Activated T-helper 1 cell treated with anti-CD3 and anti-CD28 coated beads, Interleukin-2, amount 50 U/mL, for 16 hours (primary cell): ENCODE results near the gene IQCK.
A peak's percentile ranks its signal among the peaks of the same experiment; 100 is the strongest.
"Not testable (repeated sequence)": the region's sequence is repeated elsewhere in the genome, so short reads cannot be mapped to it uniquely, and the experiment has no call there.

ENCODE experiments used
- DNase-seq, 2 donors: peaks; one replicate each; pipeline ENCODE4 v3.0.0-alpha.2; 2020; ENCODE audit warnings: low read depth in 1 of 2, low spot score in 1 of 2

Gene IQCK

GRCh38 chr16:19785081-19785480 is 67.0 kb downstream of the IQCK start:
- DNase-seq: no peak

GRCh38 chr16:19785512-19786130 is 67.5 kb downstream of the IQCK start:
- no peak for DNase-seq

GRCh38 chr16:19801369-19801768 is 83.3 kb downstream of the IQCK start:
- not testable (repeated sequence) for DNase-seq

- not testable (repeated sequence) for DNase-seq
Measured at GRCh38 chr16:19801824-19802223, 83.8 kb downstream of the IQCK start.

GRCh38 chr16:19802612-19803011 is 84.5 kb downstream of the IQCK start:
- no peak for DNase-seq

- peak in 1 of 2 donors; percentile 4 for DNase-seq
Measured at GRCh38 chr16:19804538-19805323, 86.7 kb downstream of the IQCK start.

- DNase-seq: no peak
Measured at GRCh38 chr16:19805459-19806162, 87.5 kb downstream of the IQCK start.

- no peak for DNase-seq
Measured at GRCh38 chr16:19808061-19808641, 90.1 kb downstream of the IQCK start.

GRCh38 chr16:19809121-19809635 is 91.1 kb downstream of the IQCK start:
- DNase-seq: no peak

GRCh38 chr16:19809693-19810092 is 91.6 kb downstream of the IQCK start:
- DNase-seq: no peak

- no peak for DNase-seq
Measured at GRCh38 chr16:19810817-19811731, 93.0 kb downstream of the IQCK start.

- DNase-seq: no peak
Measured at GRCh38 chr16:19812986-19813385, 94.9 kb downstream of the IQCK start.

GRCh38 chr16:19815418-19815817 is 97.3 kb downstream of the IQCK start:
- no peak for DNase-seq

- DNase-seq: no peak
Measured at GRCh38 chr16:19817122-19817521, 99.1 kb downstream of the IQCK start.

- DNase-seq: no peak
Measured at GRCh38 chr16:19817875-19818274, 99.8 kb downstream of the IQCK start.

GRCh38 chr16:19822533-19822932 is 104.5 kb downstream of the IQCK start:
- DNase-seq: no peak

GRCh38 chr16:19823322-19823721 is 105.3 kb downstream of the IQCK start:
- DNase-seq: no peak

- no peak for DNase-seq
Measured at GRCh38 chr16:19824216-19824615, 106.1 kb downstream of the IQCK start.

GRCh38 chr16:19829844-19830692 is 112.0 kb downstream of the IQCK start:
- DNase-seq: no peak
